GM19438 (cell line): Measurements from ENCODE around the gene ARAP3.

Source experiments
- ATAC-seq: cut with Tn5 transposase; IDR thresholded peaks from one replicate; pipeline ENCODE4 v1.9.1; 2021; ENCODE audit warnings: low read depth; ENCODE audit not compliant: unreplicated experiment

ARAP3 gene

GRCh38 chr5:141649056-141649688 lies 32.9 kb downstream of the ARAP3 start:
- no peak for ATAC-seq

- no peak for ATAC-seq
Observed at GRCh38 chr5:141647851-141648250, 34.2 kb downstream of the ARAP3 start.

- ATAC-seq: no peak
Observed at GRCh38 chr5:141647242-141647641, 34.8 kb downstream of the ARAP3 start.

- ATAC-seq: no peak
Observed at GRCh38 chr5:141646026-141646425, 36.0 kb downstream of the ARAP3 start.

GRCh38 chr5:141641634-141642267 lies 40.3 kb downstream of the ARAP3 start:
- no peak for ATAC-seq

- no peak for ATAC-seq
Observed at GRCh38 chr5:141640698-141641097, 41.3 kb downstream of the ARAP3 start.

GRCh38 chr5:141640051-141640415 lies 42.0 kb downstream of the ARAP3 start:
- ATAC-seq: no peak

- ATAC-seq: no peak
Observed at GRCh38 chr5:141639357-141640050, 42.5 kb downstream of the ARAP3 start.

- no peak for ATAC-seq
Observed at GRCh38 chr5:141638771-141639170, 43.3 kb downstream of the ARAP3 start.

GRCh38 chr5:141637767-141638419 lies 44.1 kb downstream of the ARAP3 start:
- ATAC-seq: peak; percentile 32

GRCh38 chr5:141637123-141637766 lies 44.8 kb downstream of the ARAP3 start:
- ATAC-seq: peak; percentile 27

- ATAC-seq: peak; percentile 64
Observed at GRCh38 chr5:141636413-141637122, 45.5 kb downstream of the ARAP3 start, which contains the start of the genes HDAC3 and RELL2. Gene HDAC3 (minus strand): TSS chr5:141636849. CDS start chr5:141636790, 59 bp downstream. Gene RELL2 (plus strand): TSS chr5:141636997. CDS start chr5:141638226, 1,229 bp downstream.

- no peak for ATAC-seq
Observed at GRCh38 chr5:141636106-141636412, 46.0 kb downstream of the ARAP3 start.

- no peak for ATAC-seq
Observed at GRCh38 chr5:141635646-141636045, 46.4 kb downstream of the ARAP3 start.

- no peak for ATAC-seq
Observed at GRCh38 chr5:141634720-141635119, 47.3 kb downstream of the ARAP3 start.

- peak; percentile 47 for ATAC-seq
Observed at GRCh38 chr5:141633871-141634561, 48.0 kb downstream of the ARAP3 start.

- ATAC-seq: no peak
Observed at GRCh38 chr5:141632650-141633049, 49.4 kb downstream of the ARAP3 start.

- ATAC-seq: no peak
Observed at GRCh38 chr5:141630570-141631140, 51.4 kb downstream of the ARAP3 start.

- ATAC-seq: no peak
Observed at GRCh38 chr5:141628175-141628788, 53.7 kb downstream of the ARAP3 start.
